ENCODE data around the gene CXCL14.

DNA sequence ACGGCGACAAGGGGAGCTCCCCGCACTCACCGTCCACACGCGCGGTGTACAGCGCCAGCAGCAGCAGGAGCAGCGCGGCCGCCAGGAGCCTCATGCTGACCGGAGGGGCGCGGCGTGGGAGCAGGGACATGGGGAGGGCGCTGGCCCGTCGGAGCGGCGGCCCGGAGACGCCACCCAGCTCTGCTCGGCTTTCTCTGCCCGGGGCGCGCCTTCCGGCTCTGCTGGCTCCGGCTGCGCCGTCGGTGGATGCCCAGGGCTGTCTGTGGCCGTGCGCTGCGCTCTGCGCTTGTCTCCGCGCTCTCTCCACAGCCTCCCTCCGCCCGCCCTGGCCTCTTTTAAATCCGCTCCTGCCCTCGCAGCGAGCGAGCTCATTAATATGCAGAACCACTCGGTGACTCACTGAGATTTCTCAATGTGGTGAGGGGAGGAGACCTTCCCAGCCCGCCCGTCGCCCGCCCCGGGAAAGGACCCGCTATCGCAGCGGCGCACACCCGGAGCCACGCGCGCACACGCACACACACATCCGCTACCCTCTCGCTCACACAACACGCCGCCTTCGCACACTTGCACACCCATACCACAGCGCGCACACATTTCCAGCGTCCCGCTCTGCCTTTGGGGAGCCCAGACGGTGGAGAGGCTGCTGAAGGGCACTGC is at the start of gene CXCL14:
- TF ChIP-seq, protein P1, sequence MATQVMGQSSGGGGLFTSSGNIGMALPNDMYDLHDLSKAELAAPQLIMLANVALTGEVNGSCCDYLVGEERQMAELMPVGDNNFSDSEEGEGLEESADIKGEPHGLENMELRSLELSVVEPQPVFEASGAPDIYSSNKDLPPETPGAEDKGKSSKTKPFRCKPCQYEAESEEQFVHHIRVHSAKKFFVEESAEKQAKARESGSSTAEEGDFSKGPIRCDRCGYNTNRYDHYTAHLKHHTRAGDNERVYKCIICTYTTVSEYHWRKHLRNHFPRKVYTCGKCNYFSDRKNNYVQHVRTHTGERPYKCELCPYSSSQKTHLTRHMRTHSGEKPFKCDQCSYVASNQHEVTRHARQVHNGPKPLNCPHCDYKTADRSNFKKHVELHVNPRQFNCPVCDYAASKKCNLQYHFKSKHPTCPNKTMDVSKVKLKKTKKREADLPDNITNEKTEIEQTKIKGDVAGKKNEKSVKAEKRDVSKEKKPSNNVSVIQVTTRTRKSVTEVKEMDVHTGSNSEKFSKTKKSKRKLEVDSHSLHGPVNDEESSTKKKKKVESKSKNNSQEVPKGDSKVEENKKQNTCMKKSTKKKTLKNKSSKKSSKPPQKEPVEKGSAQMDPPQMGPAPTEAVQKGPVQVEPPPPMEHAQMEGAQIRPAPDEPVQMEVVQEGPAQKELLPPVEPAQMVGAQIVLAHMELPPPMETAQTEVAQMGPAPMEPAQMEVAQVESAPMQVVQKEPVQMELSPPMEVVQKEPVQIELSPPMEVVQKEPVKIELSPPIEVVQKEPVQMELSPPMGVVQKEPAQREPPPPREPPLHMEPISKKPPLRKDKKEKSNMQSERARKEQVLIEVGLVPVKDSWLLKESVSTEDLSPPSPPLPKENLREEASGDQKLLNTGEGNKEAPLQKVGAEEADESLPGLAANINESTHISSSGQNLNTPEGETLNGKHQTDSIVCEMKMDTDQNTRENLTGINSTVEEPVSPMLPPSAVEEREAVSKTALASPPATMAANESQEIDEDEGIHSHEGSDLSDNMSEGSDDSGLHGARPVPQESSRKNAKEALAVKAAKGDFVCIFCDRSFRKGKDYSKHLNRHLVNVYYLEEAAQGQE (IDR thresholded peaks at IDR 0.05; ENCODE audit: low read depth, low read length): no peak
- TF ChIP-seq FOXM1 (IDR thresholded peaks at IDR 0.05; ENCODE audit: low read depth) (no peak), MXI1 (IDR thresholded peaks at IDR 0.05; ENCODE audit: low read depth, low read length) (no peak)
- TF ChIP-seq, protein P2, sequence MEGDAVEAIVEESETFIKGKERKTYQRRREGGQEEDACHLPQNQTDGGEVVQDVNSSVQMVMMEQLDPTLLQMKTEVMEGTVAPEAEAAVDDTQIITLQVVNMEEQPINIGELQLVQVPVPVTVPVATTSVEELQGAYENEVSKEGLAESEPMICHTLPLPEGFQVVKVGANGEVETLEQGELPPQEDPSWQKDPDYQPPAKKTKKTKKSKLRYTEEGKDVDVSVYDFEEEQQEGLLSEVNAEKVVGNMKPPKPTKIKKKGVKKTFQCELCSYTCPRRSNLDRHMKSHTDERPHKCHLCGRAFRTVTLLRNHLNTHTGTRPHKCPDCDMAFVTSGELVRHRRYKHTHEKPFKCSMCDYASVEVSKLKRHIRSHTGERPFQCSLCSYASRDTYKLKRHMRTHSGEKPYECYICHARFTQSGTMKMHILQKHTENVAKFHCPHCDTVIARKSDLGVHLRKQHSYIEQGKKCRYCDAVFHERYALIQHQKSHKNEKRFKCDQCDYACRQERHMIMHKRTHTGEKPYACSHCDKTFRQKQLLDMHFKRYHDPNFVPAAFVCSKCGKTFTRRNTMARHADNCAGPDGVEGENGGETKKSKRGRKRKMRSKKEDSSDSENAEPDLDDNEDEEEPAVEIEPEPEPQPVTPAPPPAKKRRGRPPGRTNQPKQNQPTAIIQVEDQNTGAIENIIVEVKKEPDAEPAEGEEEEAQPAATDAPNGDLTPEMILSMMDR (IDR thresholded peaks at IDR 0.05): no peak
